Stimulated activated CD4-positive, alpha-beta T cell treated with anti-CD3 and anti-CD28 coated beads, Interleukin-2, amount 100 ng/mL, for 4 hours (primary cell): Measurements from ENCODE around the gene ARID3B.
A peak's percentile ranks its signal among the peaks of the same experiment; 100 is the strongest.
"Not testable (repeated sequence)": the region's sequence is repeated elsewhere in the genome, so short reads cannot be mapped to it uniquely, and the experiment has no call there.

Experiments used
- DNase-seq: peaks from one replicate; pipeline ENCODE4 v3.0.0-alpha.2; 2020; ENCODE audit warnings: low read depth

The ARID3B gene

GRCh38 chr15:74535388-74536084, 5.5 kb upstream of the ARID3B start:
- no peak for DNase-seq

- DNase-seq = no peak
Observed at GRCh38 chr15:74537736-74538135, 3.3 kb upstream of the ARID3B start.

GRCh38 chr15:74539521-74539920, 1.5 kb upstream of the ARID3B start:
- not testable (repeated sequence) for DNase-seq

- DNase-seq = no peak
Observed at GRCh38 chr15:74540161-74540760, 759 bp upstream of the ARID3B start.

GRCh38 chr15:74541494-74542165, 610 bp downstream of the ARID3B start:
- DNase-seq = peak; percentile 60

GRCh38 chr15:74542166-74543042, 1.4 kb downstream of the ARID3B start:
- no peak for DNase-seq

- no peak for DNase-seq
Observed at GRCh38 chr15:74543043-74543422, 2.0 kb downstream of the ARID3B start.

GRCh38 chr15:74543583-74543982, 2.6 kb downstream of the ARID3B start:
- DNase-seq = peak; percentile 21

- no peak for DNase-seq
Observed at GRCh38 chr15:74545086-74545485, 4.1 kb downstream of the ARID3B start.

- DNase-seq = peak; percentile 94
Observed at GRCh38 chr15:74545776-74546656, 5.0 kb downstream of the ARID3B start.

GRCh38 chr15:74547616-74548015, 6.6 kb downstream of the ARID3B start:
- DNase-seq = no peak

GRCh38 chr15:74548241-74548640, 7.2 kb downstream of the ARID3B start:
- DNase-seq = no peak

GRCh38 chr15:74549816-74550215, 8.8 kb downstream of the ARID3B start:
- DNase-seq = no peak

GRCh38 chr15:74551714-74552113, 10.7 kb downstream of the ARID3B start:
- no peak for DNase-seq

- DNase-seq = no peak
Observed at GRCh38 chr15:74552773-74553441, 11.9 kb downstream of the ARID3B start.

GRCh38 chr15:74555192-74555591, 14.2 kb downstream of the ARID3B start:
- no peak for DNase-seq

GRCh38 chr15:74558706-74559105, 17.7 kb downstream of the ARID3B start:
- DNase-seq = no peak

GRCh38 chr15:74563442-74563841, 22.4 kb downstream of the ARID3B start:
- no peak for DNase-seq

- DNase-seq = no peak
Observed at GRCh38 chr15:74564182-74564581, 23.2 kb downstream of the ARID3B start.

GRCh38 chr15:74565381-74566085, 24.5 kb downstream of the ARID3B start:
- DNase-seq = no peak
